IMR-90 (cell line): ENCODE data around the gene WNT8B. TPM values are rescaled to one million over a fixed set of nuclear protein-coding genes. Genes with fewer than 3 reads are reported as not detected.

Experiments used
- ATAC-seq: fragments of 200-7000 bp; cut with Tn5 transposase; 2 replicates; pipeline ENCODE4 v1.9.1; 2020; ENCODE audit warnings: low read depth, mild to moderate bottlenecking, moderate library complexity
- BruUV-seq: library from RNA; stranded (reverse); fragments of 400-500 nt; replicated peaks from 2 replicates; lab custom pipeline; 2021; lab: Mats Ljungman, UMichigan
- CTCF ChIA-PET: fragments of 300-600 bp; formaldehyde crosslinking; extraction: SDS; loops from one replicate; lab custom pipeline; 2021; ENCODE audit warnings: antibody characterized with exemption; lab: Yijun Ruan, JAX
- POLR2A ChIA-PET: fragments of 300-600 bp; sonication (Branson Sonifier 250); formaldehyde crosslinking; loops from one replicate; lab custom pipeline; 2022; ENCODE audit warnings: antibody characterized with exemption; ENCODE audit not compliant: unreplicated experiment; lab: Charles Lee
- DNase-seq: peaks from one replicate; pipeline ENCODE4 v3.0.0; 2013
- H2AFZ ChIP-seq: replicated peaks from 2 replicates; pipeline ENCODE3; 2013; ENCODE audit warnings: low read length, mild to moderate bottlenecking; ENCODE audit not compliant: poor library complexity
- H2AK5ac ChIP-seq: 2 replicates; pipeline ENCODE4 v1.6.1; 2013; ENCODE audit warnings: low read depth, low read length, inconsistent platforms
- H2AK9ac ChIP-seq: replicated peaks from 2 replicates; pipeline ENCODE3; 2013; ENCODE audit warnings: mild to moderate bottlenecking, low read depth, low read length, moderate library complexity; ENCODE audit not compliant: poor library complexity
- H2BK120ac ChIP-seq: 2 replicates; pipeline ENCODE4 v1.6.1; 2013; ENCODE audit warnings: low read depth, low read length, inconsistent platforms
- H2BK15ac ChIP-seq: 3 replicates; pipeline ENCODE4 v1.6.1; 2013; ENCODE audit warnings: low read depth, low read length, inconsistent platforms
- H2BK20ac ChIP-seq: 2 replicates; pipeline ENCODE4 v1.6.1; 2013; ENCODE audit warnings: low read depth, mild to moderate bottlenecking, inconsistent platforms, low read length, moderate library complexity
- H2BK5ac ChIP-seq: 2 replicates; pipeline ENCODE4 v1.6.1; 2013; ENCODE audit warnings: mild to moderate bottlenecking, low read depth, low read length, inconsistent platforms; ENCODE audit not compliant: poor library complexity, severe bottlenecking
- H3K14ac ChIP-seq: replicated peaks from 2 replicates; pipeline ENCODE4 v1.6.1; 2013; ENCODE audit warnings: low read depth, low read length, inconsistent platforms
- H3K18ac ChIP-seq: 2 replicates; pipeline ENCODE4 v1.6.1; 2013; ENCODE audit warnings: low read depth, low read length, control low read depth
- H3K23ac ChIP-seq: 2 replicates; pipeline ENCODE4 v1.6.1; 2013; ENCODE audit warnings: low read depth, low read length, inconsistent platforms
- H3K27ac ChIP-seq: 2 replicates; pipeline ENCODE4 v1.5.1; 2013; ENCODE audit warnings: mild to moderate bottlenecking, control low read depth, low read length; ENCODE audit not compliant: insufficient read depth
- H3K27me3 ChIP-seq: 2 replicates; pipeline ENCODE4 v1.6.1; 2013; ENCODE audit warnings: low read length; ENCODE audit not compliant: control insufficient read depth, insufficient read depth
- H3K36me3 ChIP-seq: 2 replicates; pipeline ENCODE4 v1.6.1; 2013; ENCODE audit warnings: low read length, mixed read lengths; ENCODE audit not compliant: control insufficient read depth, insufficient read depth
- H3K4ac ChIP-seq: 2 replicates; pipeline ENCODE4 v1.6.1; 2013; ENCODE audit warnings: low read depth, low read length, inconsistent platforms
- H3K4me1 ChIP-seq: 2 replicates; pipeline ENCODE4 v1.6.1; 2013; ENCODE audit warnings: low read length, mixed read lengths; ENCODE audit not compliant: control insufficient read depth, insufficient read depth
- H3K4me2 ChIP-seq: 2 replicates; pipeline ENCODE4 v1.6.1; 2013; ENCODE audit warnings: low read depth, mild to moderate bottlenecking, control low read depth, low read length, moderate library complexity
- H3K4me3 ChIP-seq: 2 replicates; pipeline ENCODE4 v1.5.1; 2013; ENCODE audit warnings: low read depth, mild to moderate bottlenecking, control low read depth, low read length, moderate library complexity; ENCODE audit not compliant: insufficient read depth
- H3K56ac ChIP-seq: 2 replicates; pipeline ENCODE4 v1.6.1; 2013; ENCODE audit warnings: low read length, inconsistent platforms; ENCODE audit not compliant: insufficient read depth; ENCODE audit errors: extremely low read depth
- H3K79me1 ChIP-seq, 2 experiments: 2 replicates each; pipeline ENCODE4 v1.6.1; 2013; ENCODE audit warnings: low read length in 2 of 2, inconsistent platforms in 1 of 2, low read depth in 1 of 2
- H3K9ac ChIP-seq: 2 replicates; pipeline ENCODE4 v1.6.1; 2013; ENCODE audit warnings: low read depth, low read length, control low read depth
- H3K9me1 ChIP-seq: 2 replicates; pipeline ENCODE4 v1.6.1; 2013; ENCODE audit warnings: low read length, inconsistent platforms; ENCODE audit not compliant: insufficient read depth
- H3K9me3 ChIP-seq: 2 replicates; pipeline ENCODE4 v1.6.1; 2013; ENCODE audit warnings: low read length; ENCODE audit not compliant: control insufficient read depth, insufficient read depth
- H4K20me1 ChIP-seq: 2 replicates; pipeline ENCODE4 v1.6.1; 2013; ENCODE audit warnings: low read length, inconsistent platforms; ENCODE audit not compliant: insufficient read depth
- H4K5ac ChIP-seq: 2 replicates; pipeline ENCODE4 v1.6.1; 2013; ENCODE audit warnings: mild to moderate bottlenecking, low read depth, low read length, control low read depth
- H4K8ac ChIP-seq, 2 experiments: 2 replicates each; pipeline ENCODE4 v1.6.1; 2013; ENCODE audit warnings: low read depth in 2 of 2, low read length in 2 of 2, control low read depth in 1 of 2, inconsistent platforms in 1 of 2
- H4K91ac ChIP-seq: 2 replicates; pipeline ENCODE4 v1.6.1; 2013; ENCODE audit warnings: low read depth, low read length, inconsistent platforms; ENCODE audit not compliant: insufficient read depth
- CEBPB ChIP-seq: IDR thresholded peaks from 2 replicates; pipeline ENCODE4 v1.6.1; 2012; ENCODE audit warnings: low read depth, low read length, improper control_type of control experiment
- MAFK ChIP-seq: IDR thresholded peaks from 2 replicates; pipeline ENCODE4 v1.6.1; 2012; ENCODE audit warnings: low read depth, low read length, improper control_type of control experiment
- MXI1 ChIP-seq: IDR thresholded peaks from 2 replicates; pipeline ENCODE4 v1.6.1; 2012; ENCODE audit warnings: low read depth, mild to moderate bottlenecking, low read length, moderate library complexity, borderline replicate concordance
- POLR2A ChIP-seq: IDR thresholded peaks from 2 replicates; pipeline ENCODE4 v1.6.1; 2012; ENCODE audit warnings: mild to moderate bottlenecking, low read depth, low read length
- RAD21 ChIP-seq: IDR thresholded peaks from 2 replicates; pipeline ENCODE4 v1.6.1; 2012; ENCODE audit warnings: low read length, improper control_type of control experiment
- RFX5 ChIP-seq: IDR thresholded peaks from 2 replicates; pipeline ENCODE4 v1.8.0; 2012; ENCODE audit warnings: low read depth, mild to moderate bottlenecking, low read length, moderate library complexity
- SMC3 ChIP-seq: fragments of 150-350 bp; IDR thresholded peaks from 2 replicates; pipeline ENCODE4 v1.6.1; 2016; ENCODE audit warnings: low read depth, mild to moderate bottlenecking, antibody characterized with exemption, low read length, moderate library complexity
- WGBS, 2 experiments: methylation state at CpG; one replicate each; pipeline versions ENCODE4 v1.1.5 to v1.1.7; 2013; ENCODE audit warnings: missing lambda C conversion rate in 2 of 2; ENCODE audit not compliant: insufficient read length in 1 of 2; ENCODE audit errors: extremely low coverage in 2 of 2; 5-methylcytosine and 5-hydroxymethylcytosine counted together
- dilution Hi-C: fragments of 300-500 bp; cut with HindIII; formaldehyde crosslinking; loops from one replicate; pipeline ENCODE4 v1.14.3; 2018; ENCODE audit warnings: low sequenced_read_pairs; ENCODE audit not compliant: unreplicated experiment
- in situ Hi-C: fragments of 300-500 bp; cut with MboI; formaldehyde crosslinking; loops from 3 replicates; pipeline ENCODE4 v1.14.3; 2019; ENCODE audit warnings: low sequenced_read_pairs, inconsistent platforms, mixed read lengths
- intact Hi-C: fragments of 100-400 bp; cut with micrococcal nuclease; formaldehyde crosslinking; loops from 2 replicates; pipeline ENCODE4 v1.10.0; 2022
- polyA plus RNA-seq, 3 experiments: library from polyadenylated mRNA; depleted of rRNA; stranded (reverse); fragments of >200 nt; gene quantifications; 2 replicates each; pipeline ENCODE4 v1.2.3, GENCODE V29; 2012; ENCODE audit warnings: low replicate concordance in 1 of 3
- total RNA-seq: library from RNA; depleted of rRNA; stranded (reverse); fragments of >200 nt; gene quantifications from 2 replicates; pipeline ENCODE4 v1.2.3, GENCODE V29; 2012
- TF ChIP-seq, protein P1 (sequence below): conservative IDR thresholded peaks from 2 replicates; pipeline ENCODE4 v1.5.1; 2012; ENCODE audit warnings: mild to moderate bottlenecking, low read depth, low read length, improper control_type of control experiment

The WNT8B gene
- total and polyA plus RNA-seq, 2 of the 4 experiments (the other 2 are of a cell fraction), result 0.03 TPM; not detected in 1

DNA sequence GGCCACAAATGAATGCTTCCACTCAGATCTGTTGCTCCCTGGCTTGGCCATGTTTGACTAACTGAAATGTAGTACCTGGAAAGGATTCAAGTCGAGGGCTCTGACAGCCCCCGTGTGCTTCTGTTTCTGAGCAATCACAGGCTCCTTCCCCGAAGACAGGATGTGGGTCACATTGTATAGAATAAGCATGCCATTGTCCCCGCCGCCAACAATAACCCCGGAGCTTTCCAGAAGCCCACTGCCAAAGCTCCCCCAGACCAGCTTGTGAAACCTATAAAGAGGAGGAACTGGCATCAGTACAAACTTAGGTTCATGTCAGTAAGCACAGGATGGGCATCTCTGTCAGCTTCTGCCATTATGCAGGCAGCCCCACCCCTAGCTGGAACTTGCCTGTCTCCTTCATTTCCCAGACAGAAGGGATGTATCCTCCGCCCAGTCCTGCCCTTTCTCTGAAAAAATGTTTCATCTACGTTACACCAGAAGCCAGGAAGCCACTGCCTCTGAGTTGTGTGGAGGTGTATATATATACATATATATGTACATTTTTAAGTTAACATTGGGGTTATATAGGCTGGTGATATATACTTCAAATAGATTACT lies 46.5 kb downstream of the WNT8B start (continued):
- no peak for TF ChIP-seq RAD21

DNA sequence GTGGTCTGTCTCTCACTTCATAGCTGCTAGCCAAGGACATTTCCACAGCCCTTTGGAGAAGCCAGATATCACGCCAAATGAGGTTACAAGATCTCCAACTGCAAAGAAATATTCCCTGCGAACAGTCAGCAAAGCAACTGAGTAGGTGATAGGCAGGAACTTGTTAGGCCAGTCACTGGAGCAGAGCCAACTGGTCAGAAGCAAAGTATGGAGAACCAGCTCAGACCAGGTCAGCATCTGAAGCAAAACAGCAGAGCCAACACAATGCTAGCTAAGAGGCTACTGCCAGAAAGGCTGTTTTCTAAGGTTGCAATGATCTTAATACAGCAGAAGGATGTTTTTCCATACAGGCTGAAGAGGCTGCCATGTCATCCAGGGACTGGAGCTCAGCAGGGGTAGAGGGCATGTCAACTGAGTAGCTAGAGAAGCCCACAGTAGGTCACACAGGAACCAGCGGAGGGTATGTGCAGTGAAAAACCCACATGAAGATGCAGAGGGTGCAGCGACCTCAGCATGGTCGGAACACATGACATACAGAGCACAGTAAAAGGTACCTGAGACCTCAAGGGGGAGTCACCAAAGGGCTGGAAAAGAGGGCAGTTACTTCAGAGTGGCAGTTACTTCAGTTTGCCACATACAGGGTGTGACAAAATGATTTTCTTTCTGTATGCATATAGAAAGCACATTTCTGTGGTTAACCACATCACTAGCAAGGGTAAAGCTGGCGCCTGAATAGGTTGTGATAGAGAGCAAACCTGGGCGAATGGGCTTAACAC lies 47.9 kb downstream of the WNT8B start:
- CTCF ChIA-PET, result no interaction called here

More for the DNA sequence above, 47.9 kb downstream of the WNT8B start:
- H3K14ac ChIP-seq, result no peak overlapping the region
- no peak overlapping the region for H4K5ac ChIP-seq
- H3K9me3 ChIP-seq, result no peaks in the 10 kb centered on the region
- no peak overlapping the region for H3K4ac ChIP-seq
- H3K36me3 ChIP-seq, result peaks cover 11% of the 10 kb centered on the region
- no peak overlapping the region for H4K91ac ChIP-seq
- H3K4me2 ChIP-seq, result no peak overlapping the region
- H3K27ac ChIP-seq, result no peak overlapping the region
- BruUV-seq, result no TSS peak
- no peak overlapping the region for H4K8ac ChIP-seq
- H2BK20ac ChIP-seq, result no peak overlapping the region
- H2BK5ac ChIP-seq, result no peak overlapping the region
- no peak overlapping the region for H2AFZ ChIP-seq
- H3K4me1 ChIP-seq, result no peaks in the 10 kb centered on the region; the same call in 1 of the 2 replicates
- no peak overlapping the region for H3K23ac ChIP-seq
- no peak for ATAC-seq
- in situ Hi-C loops (no loop called here), intact Hi-C loops (no loop called here), dilution Hi-C loops (no loop called here)
- POLR2A ChIA-PET, result no interaction called here
- H3K79me1 ChIP-seq, result no peaks in the 10 kb centered on the region
- DNase-seq, result peak; percentile 27
- no peak overlapping the region for H3K18ac ChIP-seq
- no peaks in the 10 kb centered on the region for H3K27me3 ChIP-seq
- no peak overlapping the region for H2BK120ac ChIP-seq
- WGBS, 2 experiments, result 81% methylated on average over 7 of the region's 7 CpGs; no CpG with 5 or more reads in 1 of the 2 experiments
- no peak overlapping the region for H2AK9ac ChIP-seq
- no peak overlapping the region for H2BK15ac ChIP-seq
- H2AK5ac ChIP-seq, result no peak overlapping the region
- no peak overlapping the region for H3K9ac ChIP-seq
- no peak overlapping the region for H3K4me3 ChIP-seq
- no peaks in the 10 kb centered on the region for H4K20me1 ChIP-seq
- TF ChIP-seq MXI1 (no peak), MAFK (no peak), SMC3 (no peak), CEBPB (no peak), POLR2A (no peak), RFX5 (no peak)
- TF ChIP-seq, protein P1, sequence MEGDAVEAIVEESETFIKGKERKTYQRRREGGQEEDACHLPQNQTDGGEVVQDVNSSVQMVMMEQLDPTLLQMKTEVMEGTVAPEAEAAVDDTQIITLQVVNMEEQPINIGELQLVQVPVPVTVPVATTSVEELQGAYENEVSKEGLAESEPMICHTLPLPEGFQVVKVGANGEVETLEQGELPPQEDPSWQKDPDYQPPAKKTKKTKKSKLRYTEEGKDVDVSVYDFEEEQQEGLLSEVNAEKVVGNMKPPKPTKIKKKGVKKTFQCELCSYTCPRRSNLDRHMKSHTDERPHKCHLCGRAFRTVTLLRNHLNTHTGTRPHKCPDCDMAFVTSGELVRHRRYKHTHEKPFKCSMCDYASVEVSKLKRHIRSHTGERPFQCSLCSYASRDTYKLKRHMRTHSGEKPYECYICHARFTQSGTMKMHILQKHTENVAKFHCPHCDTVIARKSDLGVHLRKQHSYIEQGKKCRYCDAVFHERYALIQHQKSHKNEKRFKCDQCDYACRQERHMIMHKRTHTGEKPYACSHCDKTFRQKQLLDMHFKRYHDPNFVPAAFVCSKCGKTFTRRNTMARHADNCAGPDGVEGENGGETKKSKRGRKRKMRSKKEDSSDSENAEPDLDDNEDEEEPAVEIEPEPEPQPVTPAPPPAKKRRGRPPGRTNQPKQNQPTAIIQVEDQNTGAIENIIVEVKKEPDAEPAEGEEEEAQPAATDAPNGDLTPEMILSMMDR, result no peak
- H3K9me1 ChIP-seq, result peaks cover 3% of the 10 kb centered on the region; the same call in 1 of the 2 replicates
- no peak overlapping the region for H3K56ac ChIP-seq
